ENCODE data around the gene ETV1. TPM values are rescaled to one million over a fixed set of nuclear protein-coding genes. Genes with fewer than 3 reads are reported as not detected.
A peak's percentile ranks its signal among the peaks of the same experiment; 100 is the strongest.

The ETV1 gene
- total and polyA plus RNA-seq, 9 of the 15 experiments (the other 6 are each of a cell fraction or from before 2014, with no cell fraction given), result 7.2 to 27.4 (median 14.0) TPM

GRCh38 chr7:13904007-13904406 is 85.5 kb downstream of the ETV1 start:
- H3K9me1 ChIP-seq (ENCODE audit: control insufficient read depth, insufficient read depth, low read length), result no peaks in the 10 kb centered on the region
- no peaks in the 10 kb centered on the region for H3K27me3 ChIP-seq (ENCODE audit: control insufficient read depth in 2 of 2, insufficient read depth in 2 of 2, low read length in 2 of 2)
- H3K79me2 ChIP-seq (ENCODE audit: control insufficient read depth, insufficient read depth, low read length), result no peaks in the 10 kb centered on the region
- H3K4me2 ChIP-seq (ENCODE audit: insufficient read depth, low read length), result no peak overlapping the region
- CTCF ChIA-PET (ENCODE audit: low intra/inter-chr PET ratio), result no interaction called here
- H3K4me1 ChIP-seq (replicated peaks in 1 of 2; ENCODE audit: control insufficient read depth in 2 of 2, insufficient read depth in 2 of 2, low read length in 2 of 2), result no peaks in the 10 kb centered on the region
- H4K20me1 ChIP-seq (replicated peaks; ENCODE audit: control insufficient read depth, insufficient read depth, low read length), result no peaks in the 10 kb centered on the region
- no peak overlapping the region for H2AFZ ChIP-seq (ENCODE audit: low read depth, low read length)
- H3K27ac ChIP-seq (ENCODE audit: extremely low read depth, low read depth, low read length), result no peak overlapping the region
- TF ChIP-seq TCF3 (CRISPR knock-in tag; IDR thresholded peaks at IDR 0.05) (no peak), CEBPB (tag; IDR thresholded peaks at IDR 0.05) (peak; percentile 82), CEBPG (CRISPR knock-in tag; IDR thresholded peaks at IDR 0.05) (no peak), CEBPG (tag; conservative IDR thresholded peaks at IDR 0.05 in 1 of 2, IDR thresholded peaks at IDR 0.05 in 1 of 2) (peak; percentile 77 to 83)
- DNase-seq (ENCODE audit: extremely low read depth in 1 of 4, low spot score in 3 of 4), result no peak
- in situ Hi-C loops (cut with MboI), result loop anchor here (10.0 kb wide), 1 partner anchor 1599 kb away; no protein-coding TSS in a partner anchor
- no peaks in the 10 kb centered on the region for H3K9me3 ChIP-seq (replicated peaks; ENCODE audit: control insufficient read depth, insufficient read depth, low read depth, low read length)
- no peak overlapping the region for H3K4me3 ChIP-seq
- no peak for ATAC-seq
- 65% methylated on average over 2 of the region's 2 CpGs for WGBS (ENCODE audit: insufficient coverage, low coverage, missing lambda C conversion rate)
- POLR2A ChIA-PET, result no interaction called here
- H3K9ac ChIP-seq (ENCODE audit: insufficient read depth in 1 of 2, low read depth in 2 of 2, low read length in 2 of 2), result no peak overlapping the region
- no TSS peak for BruUV-seq (replicated peaks)
- intact Hi-C loops (cut with micrococcal nuclease), result no loop called here
- H3K36me3 ChIP-seq (ENCODE audit: control insufficient read depth, insufficient read depth, low read length), result peaks cover 2% of the 10 kb centered on the region; the same call in 1 of the 3 replicates
- FAIRE-seq, result peak; percentile 32

- no peak overlapping the region for H3K4me3 ChIP-seq
- H3K27me3 ChIP-seq (ENCODE audit: control insufficient read depth in 2 of 2, insufficient read depth in 2 of 2, low read length in 2 of 2), result no peaks in the 10 kb centered on the region
- ATAC-seq (no peak), FAIRE-seq (no peak), DNase-seq (ENCODE audit: extremely low read depth in 1 of 4, low spot score in 3 of 4) (no peak)
- no peaks in the 10 kb centered on the region for H4K20me1 ChIP-seq (replicated peaks; ENCODE audit: control insufficient read depth, insufficient read depth, low read length)
- no peaks in the 10 kb centered on the region for H3K9me1 ChIP-seq (ENCODE audit: control insufficient read depth, insufficient read depth, low read length)
- H3K36me3 ChIP-seq (ENCODE audit: control insufficient read depth, insufficient read depth, low read length), result peaks cover 2% of the 10 kb centered on the region; the same call in 1 of the 3 replicates
- no peak overlapping the region for H3K9ac ChIP-seq (ENCODE audit: insufficient read depth in 1 of 2, low read depth in 2 of 2, low read length in 2 of 2)
- no peak overlapping the region for H3K27ac ChIP-seq (ENCODE audit: extremely low read depth, low read depth, low read length)
- no peaks in the 10 kb centered on the region for H3K4me1 ChIP-seq (replicated peaks in 1 of 2; ENCODE audit: control insufficient read depth in 2 of 2, insufficient read depth in 2 of 2, low read length in 2 of 2)
- no peaks in the 10 kb centered on the region for H3K79me2 ChIP-seq (ENCODE audit: control insufficient read depth, insufficient read depth, low read length)
- no TSS peak for BruUV-seq (replicated peaks)
- H3K9me3 ChIP-seq (replicated peaks; ENCODE audit: control insufficient read depth, insufficient read depth, low read depth, low read length), result no peaks in the 10 kb centered on the region
- in situ Hi-C loops (cut with MboI) (loop anchor here (10.0 kb wide), 1 partner anchor 1597 kb away; no protein-coding TSS in a partner anchor), intact Hi-C loops (cut with micrococcal nuclease) (no loop called here)
- ChIA-PET CTCF (ENCODE audit: low intra/inter-chr PET ratio) (no interaction called here), POLR2A (interaction anchor here (0.6 kb wide), 1 partner anchor 32 kb away, joined by 4 read pairs; no protein-coding TSS in a partner anchor)
- no peak overlapping the region for H2AFZ ChIP-seq (ENCODE audit: low read depth, low read length)
- no peak overlapping the region for H3K4me2 ChIP-seq (ENCODE audit: insufficient read depth, low read length)
- 65% methylated on average over 3 of the region's 3 CpGs for WGBS (ENCODE audit: insufficient coverage, low coverage, missing lambda C conversion rate)
- TF ChIP-seq MAFK (IDR thresholded peaks at IDR 0.05; ENCODE audit: low read length) (no peak), SRSF9 (IDR thresholded peaks at IDR 0.05; ENCODE audit: borderline replicate concordance, low read depth, low read length) (no peak), CXXC5 (CRISPR knock-in tag; IDR thresholded peaks at IDR 0.05) (no peak), ZNF217 (CRISPR knock-in tag; IDR thresholded peaks at IDR 0.05) (no peak)
These were observed 87.9 kb downstream of the ETV1 start for GRCh38 chr7:13901577-13901976.
